ENCODE data around the gene ZNF521.

Gene ZNF521

DNA sequence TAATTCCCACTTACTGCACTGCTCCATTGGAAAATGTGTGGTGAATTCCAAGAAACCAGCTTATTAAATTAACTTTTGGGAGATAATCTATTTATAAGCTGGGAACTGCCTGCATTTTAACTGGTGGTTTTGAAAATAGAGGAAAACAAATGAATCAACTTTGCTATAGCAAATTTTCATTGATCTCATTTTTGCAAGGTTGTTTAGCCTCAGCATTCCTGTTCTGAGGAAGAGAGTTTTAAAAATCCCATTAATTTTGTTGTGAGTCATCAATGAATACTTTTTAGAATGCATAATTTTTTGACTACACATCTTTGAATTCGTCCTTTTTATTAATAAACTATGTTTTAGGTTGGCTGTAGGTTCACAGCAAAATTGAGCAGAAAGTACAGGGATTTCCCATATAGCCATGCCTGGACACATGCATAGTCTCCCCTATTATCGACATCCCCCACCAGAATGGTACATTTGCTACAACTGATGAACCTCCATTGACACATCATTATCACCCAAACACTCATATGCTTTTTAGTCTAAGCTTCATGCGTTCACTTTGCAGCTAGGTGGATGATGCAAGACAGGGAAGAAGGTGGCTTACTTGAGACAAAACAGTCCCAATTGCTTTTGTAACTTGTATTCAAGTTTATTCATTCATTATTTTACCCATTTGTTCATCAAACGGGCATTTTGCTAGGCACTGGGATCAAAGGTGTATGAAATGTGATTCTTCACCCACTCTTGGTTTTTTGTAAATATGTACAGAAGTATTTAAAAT is 106.9 kb downstream of the ZNF521 start:
- ATAC-seq = no peak

DNA sequence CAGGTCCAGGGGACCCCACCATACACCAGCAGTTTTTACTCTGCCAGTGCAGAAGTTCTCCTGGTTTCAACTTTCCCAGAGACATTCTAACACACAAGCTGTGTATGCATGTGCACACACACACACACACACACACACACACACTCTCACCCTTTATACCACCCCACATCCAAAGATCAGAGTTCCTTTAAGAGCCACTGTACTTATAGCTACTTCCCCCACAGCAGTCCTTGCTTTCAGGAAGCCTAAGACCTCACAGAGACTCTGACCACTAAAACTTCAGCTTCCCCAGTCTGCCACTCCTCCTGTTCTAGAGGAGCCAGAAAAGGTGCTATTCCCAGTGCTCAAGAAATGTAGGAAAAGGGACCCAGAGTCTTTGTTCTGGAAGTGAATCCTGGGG is 107.8 kb downstream of the ZNF521 start:
- no peak for ATAC-seq

DNA sequence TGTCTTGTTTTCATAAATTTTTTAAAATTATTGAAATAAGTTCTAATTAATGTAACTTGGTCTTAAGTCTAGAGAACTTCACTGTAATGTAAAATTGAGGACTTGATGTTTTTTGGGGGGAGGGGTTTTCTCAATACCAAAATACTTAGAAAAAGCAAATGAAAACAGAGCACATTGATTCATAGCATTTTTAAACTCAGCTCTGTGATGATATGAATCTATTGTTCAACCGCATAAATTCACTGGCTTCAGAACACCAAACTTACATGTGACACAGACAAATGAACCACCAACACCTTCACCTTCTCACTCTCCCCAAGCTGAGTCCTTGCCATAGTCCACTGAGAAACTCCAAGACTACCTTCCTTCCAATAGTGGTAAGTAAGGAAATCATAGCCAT is 108.2 kb downstream of the ZNF521 start:
- no peak for ATAC-seq

DNA sequence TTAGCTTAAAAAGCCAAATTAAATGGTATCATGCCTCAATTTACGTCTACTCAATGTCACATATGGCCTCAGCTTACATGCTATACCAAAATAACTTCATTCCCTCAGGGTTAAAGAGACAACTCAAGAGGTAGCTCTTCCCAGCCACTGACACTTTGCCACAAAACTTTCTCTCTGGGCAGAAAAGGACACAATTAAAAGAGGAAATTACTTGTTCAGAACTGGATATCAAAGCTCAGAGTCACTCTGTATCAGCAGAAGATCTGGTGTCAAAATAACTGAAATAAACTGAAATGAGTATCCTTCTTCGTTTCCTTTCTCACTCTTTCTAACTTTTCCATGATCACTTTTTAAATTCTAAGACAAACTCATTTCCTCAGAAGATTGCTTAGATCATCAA is 108.7 kb downstream of the ZNF521 start:
- no peak for ATAC-seq

DNA sequence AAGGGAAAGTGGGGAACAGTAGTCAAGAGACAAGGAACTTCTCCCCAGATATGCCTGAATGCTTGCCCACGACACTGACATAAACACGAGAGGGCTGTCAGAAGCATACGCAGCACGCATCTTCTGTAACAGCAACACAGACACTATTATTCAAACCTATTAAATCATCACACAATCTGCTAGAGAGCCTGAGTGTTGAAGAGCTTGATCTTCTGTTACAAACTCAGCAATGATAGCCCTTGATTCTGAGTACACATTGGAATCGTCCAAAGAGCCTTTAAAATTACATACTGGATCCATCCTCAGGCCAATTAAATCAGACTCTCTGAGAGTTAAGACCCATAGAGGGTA is 111.6 kb downstream of the ZNF521 start:
- no peak for ATAC-seq

DNA sequence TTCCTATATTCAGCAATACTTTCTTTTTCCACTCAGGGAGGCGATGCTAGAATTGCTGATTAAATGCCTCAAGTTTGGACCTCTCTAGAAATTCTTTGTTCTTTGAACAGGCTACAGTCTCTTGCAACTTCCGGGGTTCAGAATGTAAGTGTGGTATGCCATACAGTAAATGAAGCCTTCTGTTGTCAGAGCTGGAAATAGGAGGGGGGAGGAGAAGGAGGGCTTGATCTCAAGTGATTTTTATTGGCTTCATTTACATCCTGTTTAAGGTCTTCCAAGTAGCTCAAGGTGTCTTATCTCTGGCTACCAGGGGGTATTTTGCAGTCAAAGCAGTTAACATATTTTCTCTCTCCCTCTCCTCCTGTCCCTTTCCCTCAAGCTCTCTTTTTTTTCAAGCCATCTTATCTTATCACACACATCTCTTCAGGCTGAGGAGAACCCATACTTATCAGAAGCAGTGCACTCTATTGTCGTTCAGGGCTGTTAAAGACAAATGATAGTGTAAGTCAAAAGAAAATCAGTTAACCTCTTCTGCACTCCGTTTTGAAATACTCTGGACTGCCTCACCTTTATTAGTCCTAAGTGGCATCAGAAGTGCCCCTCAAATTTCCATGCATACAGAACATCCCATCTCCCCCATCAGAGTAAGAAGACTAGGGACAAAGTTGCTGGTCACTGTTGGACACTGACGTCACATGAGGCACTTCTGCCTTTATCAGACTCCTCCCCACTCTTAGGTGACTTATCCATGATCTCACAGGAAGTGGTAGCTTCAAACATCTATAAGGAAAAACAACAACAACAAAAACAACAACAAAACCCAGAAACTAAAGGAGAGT is 112.2 kb downstream of the ZNF521 start:
- ATAC-seq = no peak

DNA sequence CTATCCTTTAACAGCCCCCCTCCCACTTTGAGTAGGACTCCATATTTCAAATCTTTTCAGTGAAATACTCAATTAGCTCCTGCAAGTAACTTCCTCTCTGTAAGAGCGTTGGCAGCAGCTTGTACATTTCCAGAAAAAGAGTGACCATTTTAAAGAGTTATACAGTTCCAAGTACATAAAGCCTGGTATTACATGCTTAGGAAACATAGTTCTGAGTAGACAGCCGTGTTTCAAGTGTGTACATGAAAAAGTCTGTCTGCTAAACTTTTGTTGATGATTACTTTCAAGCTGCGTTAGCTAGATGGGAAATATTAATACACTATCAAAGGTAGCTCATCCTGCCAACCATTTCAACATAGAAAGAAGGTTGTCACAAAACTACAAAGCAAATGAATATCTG is 112.8 kb downstream of the ZNF521 start:
- ATAC-seq = no peak

DNA sequence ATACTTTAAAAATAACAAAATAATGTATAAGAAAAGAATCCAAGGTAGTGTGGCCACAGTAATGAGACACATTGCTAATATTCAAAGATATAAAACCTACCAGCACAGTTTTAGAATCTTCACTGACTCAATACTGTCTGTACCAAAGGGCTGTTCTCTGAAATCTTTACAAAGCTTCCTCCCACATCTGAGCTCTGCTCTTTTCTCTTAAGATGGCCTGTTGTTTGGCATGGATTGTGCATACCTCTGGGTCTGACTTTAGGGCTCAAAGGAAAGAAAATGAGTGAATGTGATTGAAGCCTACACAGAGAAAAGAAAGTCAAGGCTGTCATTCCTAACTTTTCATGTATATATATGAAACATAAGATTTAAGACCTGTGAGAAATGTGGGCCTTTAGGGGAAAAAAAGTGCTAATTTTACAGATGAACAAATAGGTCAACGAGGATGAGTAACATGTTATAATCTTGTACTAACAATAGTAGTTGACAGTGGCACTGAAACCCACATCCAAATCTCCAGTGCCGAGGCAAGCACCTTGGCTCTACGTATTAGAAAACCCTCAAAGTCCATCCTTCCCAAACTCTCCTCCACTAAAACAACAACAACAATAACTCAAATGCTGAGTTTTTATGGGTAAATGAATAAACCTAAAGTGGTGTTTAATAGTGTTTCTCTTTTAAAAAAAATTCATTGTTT is 114.2 kb downstream of the ZNF521 start:
- ATAC-seq = no peak

DNA sequence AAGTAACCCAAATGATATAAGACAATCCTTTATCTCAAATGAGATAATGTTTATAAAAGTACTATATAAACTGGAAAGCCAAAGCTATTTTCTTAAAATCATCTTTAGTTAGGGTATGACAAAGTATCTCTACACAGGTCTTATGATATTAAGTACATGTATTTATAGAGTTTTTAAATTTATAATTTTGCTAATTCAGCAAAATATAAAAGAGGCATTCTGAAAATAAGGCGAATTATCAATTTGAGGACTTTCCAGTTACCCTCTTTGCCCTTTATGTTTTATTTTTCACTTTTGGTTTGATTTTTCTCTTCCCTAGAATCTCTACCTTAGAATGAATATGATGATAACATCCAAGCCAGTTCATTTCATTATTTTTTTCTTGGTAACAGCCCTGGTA is 115.2 kb downstream of the ZNF521 start:
- no peak for ATAC-seq

DNA sequence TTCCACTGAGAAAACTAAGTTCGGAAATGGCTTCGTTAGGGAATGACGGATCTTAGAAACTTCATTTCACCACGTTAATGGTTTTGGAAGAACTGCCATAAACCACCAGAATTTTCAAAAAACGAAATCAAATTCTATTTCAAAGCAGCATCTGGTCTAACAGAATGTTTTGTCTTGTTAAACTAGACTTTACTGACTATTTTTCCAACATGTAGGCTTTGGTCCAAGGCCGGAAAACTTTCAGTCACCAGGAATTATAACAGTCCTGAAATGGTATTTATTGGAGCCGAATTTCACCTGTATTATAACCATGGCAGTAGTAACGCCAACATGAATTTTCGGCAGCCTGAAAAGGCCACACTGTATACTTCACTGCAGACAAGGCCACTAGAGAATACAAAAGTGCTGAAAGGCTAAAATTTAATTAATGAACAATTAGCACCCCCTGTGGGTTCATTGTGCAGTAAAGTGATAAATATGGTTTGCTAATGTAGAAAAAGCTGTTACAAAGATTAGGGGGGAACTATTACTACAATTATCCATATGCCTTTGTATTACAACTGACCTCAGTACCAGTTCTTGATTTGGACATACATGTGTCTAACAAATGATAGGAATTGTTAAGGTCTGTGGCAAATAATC is 116.4 kb downstream of the ZNF521 start:
- ATAC-seq = no peak

DNA sequence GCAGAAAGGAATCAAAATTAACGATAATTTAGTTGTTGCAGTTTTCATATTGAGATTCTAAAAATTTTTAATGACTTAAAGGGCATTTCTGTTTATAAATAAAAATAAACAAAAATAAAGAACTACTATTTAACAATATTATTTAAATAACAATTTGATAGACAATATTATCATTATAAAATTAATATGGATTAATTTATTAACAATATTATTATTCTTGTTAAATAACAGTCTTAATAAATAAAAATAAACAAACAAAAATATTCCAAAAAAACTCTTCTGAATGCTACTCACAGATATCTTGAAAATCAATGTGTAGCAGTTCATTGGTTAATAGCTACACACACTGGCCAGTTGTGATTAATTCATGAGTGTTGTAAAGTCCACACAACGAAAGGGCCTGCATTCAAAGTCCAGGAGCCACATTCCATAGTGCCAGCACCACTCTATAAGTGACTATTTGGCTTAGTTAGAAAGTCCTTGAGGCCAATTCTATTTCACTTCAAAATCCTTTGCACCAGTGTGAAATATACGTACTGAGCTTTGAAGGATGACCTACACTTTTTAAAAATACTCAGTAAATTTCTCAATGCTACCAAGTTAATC is 117.1 kb downstream of the ZNF521 start:
- ATAC-seq = no peak

DNA sequence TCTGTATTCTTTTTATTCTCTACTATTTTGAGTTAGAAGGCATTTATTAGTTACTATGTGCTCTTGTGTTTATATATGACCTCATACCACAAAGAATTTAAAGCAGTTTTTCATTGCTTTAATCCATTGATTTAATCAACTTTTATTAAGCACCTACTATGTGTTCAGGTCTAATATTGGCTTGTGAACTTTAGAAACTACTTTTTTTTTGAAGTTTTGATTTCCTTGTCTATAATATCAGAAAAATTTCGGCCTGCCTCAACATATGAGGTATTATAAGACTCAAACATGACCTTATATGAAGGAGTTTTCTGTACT is 117.7 kb downstream of the ZNF521 start:
- no peak for ATAC-seq

DNA sequence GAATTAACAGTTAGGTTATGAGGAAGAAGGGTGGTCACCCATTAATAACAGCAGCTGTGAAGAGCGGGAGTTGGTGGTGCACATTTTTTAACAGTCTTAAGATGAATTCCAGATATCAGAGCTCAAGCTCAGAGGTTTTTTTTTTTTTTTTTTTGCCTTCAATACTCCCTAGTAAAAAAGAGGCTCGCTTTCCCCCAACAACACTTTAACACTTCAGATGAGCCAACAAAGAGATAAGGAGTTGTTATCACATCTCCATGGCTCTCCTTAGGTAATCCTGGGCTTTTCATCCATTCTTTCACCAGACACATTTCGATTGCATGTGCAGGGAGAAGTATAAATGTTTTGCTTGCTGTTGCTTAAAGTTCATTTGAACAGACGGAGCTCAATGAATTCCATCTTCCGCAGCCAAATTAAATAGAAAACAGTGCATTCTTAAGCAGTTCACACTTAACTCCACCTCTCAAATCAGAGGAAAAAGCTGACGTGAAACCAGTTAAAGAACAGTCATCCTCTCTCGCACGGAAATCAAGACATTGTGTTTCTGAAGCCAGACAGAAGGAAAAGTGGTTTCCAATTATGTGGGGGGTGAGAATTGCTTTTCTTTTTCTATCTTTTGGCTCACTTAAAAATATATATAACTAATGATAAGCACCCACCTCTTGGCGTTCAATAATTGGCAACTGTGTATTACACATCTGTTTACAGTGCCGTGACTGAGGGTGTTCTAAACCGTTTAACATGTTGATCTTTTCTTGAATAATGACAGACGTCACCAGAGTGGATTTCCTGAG is 118.2 kb downstream of the ZNF521 start:
- no peak for ATAC-seq

DNA sequence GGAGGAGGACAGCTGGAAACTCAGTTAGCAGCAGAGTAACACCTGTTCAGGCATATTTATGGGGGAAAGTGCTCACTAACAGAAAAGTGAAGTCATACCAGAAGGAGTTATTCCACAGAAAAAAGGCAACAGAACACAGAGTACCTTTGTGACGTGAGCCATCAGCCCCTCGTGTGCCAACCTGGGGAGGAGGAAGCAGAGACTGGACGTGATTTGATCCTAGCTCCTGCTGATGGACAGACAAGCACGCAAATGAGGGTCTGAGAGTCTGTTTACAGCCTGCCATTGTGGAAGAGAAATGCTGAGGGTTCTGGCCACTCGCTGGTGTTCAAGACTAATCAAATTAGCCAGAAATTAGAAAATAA is 120.7 kb downstream of the ZNF521 start:
- no peak for ATAC-seq

DNA sequence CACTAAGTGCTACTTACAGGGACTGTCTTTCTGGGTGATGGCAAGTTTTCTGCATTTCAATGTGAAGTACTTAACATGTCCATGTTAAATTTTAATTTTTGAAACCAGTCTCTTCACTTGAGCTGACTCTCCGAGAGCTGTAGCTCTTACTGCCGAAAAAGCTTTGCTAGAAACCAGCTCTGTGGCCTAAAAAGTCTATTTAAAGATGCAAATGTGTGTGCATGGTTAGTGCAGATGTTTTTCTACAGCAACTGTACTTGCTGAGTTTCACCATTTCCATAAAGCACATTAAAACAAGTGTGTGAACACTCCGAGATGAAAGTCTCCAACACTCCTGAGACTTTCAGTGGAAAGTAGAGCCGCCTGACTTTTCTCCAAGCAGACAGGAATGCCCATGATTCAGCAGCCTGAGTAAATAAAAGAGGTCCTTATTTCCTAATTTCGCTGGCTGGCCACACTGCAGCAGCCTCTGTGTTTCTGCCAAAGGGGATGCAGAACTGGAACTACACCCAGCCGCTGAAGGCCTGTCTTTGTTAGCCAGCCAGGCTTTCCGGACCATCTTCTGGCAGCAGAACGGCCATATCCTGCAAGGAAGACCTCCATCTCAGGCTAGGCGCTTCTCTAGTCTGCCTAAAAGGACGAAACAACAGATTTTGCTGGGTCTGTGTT is 121.2 kb downstream of the ZNF521 start:
- no peak for ATAC-seq

DNA sequence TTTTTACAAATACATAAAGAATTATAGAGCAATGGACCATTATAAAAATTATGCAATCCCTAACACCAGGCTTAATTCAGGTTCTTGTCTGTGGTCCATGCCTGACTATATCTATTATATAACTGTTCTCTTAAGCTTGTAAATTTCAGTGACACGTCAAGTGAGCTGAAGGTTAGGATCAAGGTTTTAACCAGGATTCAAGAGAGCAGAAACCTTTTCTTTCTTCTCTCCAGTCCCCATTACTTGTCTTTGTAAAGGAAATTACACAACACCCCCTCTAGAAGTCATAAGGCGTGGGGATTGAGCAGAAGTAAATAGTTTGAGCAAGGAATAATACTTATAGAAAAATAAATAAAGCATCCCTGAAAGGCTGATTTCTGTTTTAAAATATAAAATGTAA is 122.0 kb downstream of the ZNF521 start:
- no peak for ATAC-seq

DNA sequence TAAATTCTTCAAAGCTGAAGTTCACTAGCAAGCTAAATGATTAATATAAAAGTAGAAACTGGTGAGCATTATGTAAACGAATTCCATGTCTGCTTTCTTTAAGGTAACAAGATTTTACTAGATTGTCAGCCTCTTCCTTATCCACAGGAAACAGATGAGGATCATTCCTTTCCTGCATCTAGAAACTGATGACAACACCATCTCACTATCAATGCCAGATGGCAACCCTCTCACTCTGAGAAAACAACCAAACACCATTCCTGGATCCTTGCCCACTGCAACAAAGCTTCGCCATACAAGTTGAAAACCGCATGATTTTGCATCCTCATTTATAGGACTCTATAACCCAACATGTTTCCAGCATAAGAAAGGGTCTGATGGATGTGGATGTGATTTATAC is 122.9 kb downstream of the ZNF521 start:
- no peak for ATAC-seq

DNA sequence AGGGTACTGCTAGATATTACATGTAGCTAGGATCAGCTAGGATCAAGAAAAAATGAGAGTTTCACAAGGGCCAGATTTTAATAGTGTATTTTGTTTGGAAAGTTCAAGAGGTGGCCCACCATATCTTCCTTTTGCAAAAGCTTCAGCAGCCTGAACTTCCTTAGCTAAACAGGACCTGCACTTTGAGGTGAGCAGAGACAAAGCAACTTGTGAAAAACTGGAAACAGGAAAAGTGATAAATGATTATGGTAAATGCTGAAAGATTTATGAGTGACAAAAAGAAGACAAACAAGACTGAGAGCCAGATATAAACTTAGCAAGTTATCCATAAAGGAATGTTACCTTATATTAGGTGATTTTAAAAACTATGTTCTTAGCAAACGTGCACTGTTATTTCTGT is 123.6 kb downstream of the ZNF521 start:
- no peak for ATAC-seq

DNA sequence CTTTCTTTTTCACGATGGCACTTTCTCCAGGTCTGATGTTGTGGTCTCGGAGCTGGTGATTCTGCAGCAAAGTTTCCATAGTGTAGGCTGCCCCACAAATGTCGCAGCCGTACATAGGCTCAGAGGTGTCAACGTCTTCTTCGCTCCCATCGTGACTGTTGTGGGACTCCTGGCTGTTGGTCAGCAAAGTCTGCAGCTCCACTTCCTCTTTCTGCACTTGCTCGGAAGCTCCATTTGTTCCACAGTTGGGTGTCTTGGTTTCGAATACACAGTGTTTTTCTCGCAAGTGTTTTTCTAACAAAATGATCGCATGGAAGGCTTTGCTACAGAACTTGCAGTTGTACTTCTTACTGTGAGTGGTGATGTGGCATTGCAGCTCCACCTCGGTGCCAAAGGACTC is 126.8 kb downstream of the ZNF521 start:
- ATAC-seq = no peak

DNA sequence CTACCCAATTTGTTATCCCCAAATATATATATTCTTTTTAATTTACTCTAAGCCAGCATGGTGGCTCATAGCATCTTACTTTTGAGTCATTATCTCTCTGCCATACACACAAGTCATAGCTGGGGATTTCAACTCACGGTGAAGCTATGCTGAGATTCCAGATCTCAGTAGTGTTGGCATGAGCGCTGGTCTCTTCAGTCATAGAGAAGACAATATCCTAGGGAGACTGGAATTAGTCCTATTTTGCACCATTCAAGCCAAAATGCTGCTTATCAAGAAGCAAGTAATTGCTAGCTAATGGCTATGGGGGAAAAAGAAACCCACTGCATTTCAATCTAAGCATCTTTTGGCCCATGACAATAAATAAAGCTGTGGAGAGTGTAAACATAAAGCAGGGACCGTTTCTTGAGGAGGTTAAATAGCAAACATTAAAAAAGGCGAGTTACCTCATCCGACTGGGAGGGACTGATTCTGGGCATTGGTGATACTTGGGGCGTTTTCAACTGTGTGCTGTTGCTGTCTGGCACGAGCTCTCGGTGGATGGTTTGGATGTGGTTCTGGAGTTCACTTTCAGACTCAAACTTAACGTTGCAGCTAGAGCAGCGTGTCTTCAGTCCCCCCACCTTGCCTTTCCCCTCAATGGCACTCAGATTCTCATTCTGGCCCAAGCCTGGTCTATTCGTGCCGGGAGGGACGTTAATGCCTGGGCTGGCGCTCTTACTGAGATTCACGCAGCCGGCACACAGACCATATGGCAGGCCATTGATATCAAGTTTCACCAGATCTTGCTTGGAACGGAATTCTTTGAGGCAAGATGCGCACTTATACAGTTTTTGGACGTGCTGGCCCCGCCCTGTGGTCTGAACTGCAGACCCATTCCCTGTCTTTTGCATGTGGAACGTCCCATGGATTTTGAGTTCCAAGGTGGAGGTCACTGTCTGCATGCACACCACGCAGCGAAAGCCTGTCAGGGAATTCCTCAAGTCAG is 127.8 kb downstream of the ZNF521 start:
- no peak for ATAC-seq
